HG03159 (cell line): ENCODE results near the gene SPOCK1.

ENCODE experiments used
- ATAC-seq: cut with Tn5 transposase; IDR thresholded peaks from one replicate; pipeline ENCODE4 v1.9.1; 2021; ENCODE audit warnings: mild to moderate bottlenecking, moderate library complexity; ENCODE audit not compliant: unreplicated experiment

Gene SPOCK1

GRCh38 chr5:137090721-137091120 lies 408.4 kb downstream of the SPOCK1 start:
- no peak for ATAC-seq

GRCh38 chr5:137090151-137090550 lies 409.0 kb downstream of the SPOCK1 start:
- ATAC-seq = no peak

GRCh38 chr5:137088175-137088574 lies 411.0 kb downstream of the SPOCK1 start:
- ATAC-seq = no peak

- ATAC-seq = no peak
These were observed 412.8 kb downstream of the SPOCK1 start for GRCh38 chr5:137086342-137086741.

- no peak for ATAC-seq
These were observed 413.9 kb downstream of the SPOCK1 start for GRCh38 chr5:137085206-137085605.

- ATAC-seq = no peak
These were observed 415.1 kb downstream of the SPOCK1 start for GRCh38 chr5:137084016-137084415.

GRCh38 chr5:137082951-137083350 lies 416.2 kb downstream of the SPOCK1 start:
- ATAC-seq = no peak

GRCh38 chr5:137078171-137078665 lies 420.9 kb downstream of the SPOCK1 start:
- no peak for ATAC-seq

- peak; percentile 87 for ATAC-seq
These were observed 423.8 kb downstream of the SPOCK1 start for GRCh38 chr5:137075163-137075970.

- no peak for ATAC-seq
These were observed 425.9 kb downstream of the SPOCK1 start for GRCh38 chr5:137073189-137073588.

GRCh38 chr5:137072361-137073115 lies 426.6 kb downstream of the SPOCK1 start:
- peak; percentile 46 for ATAC-seq

GRCh38 chr5:137071931-137072330 lies 427.2 kb downstream of the SPOCK1 start:
- no peak for ATAC-seq

- ATAC-seq = no peak
These were observed 427.6 kb downstream of the SPOCK1 start for GRCh38 chr5:137071526-137071925.

- ATAC-seq = no peak
These were observed 428.6 kb downstream of the SPOCK1 start for GRCh38 chr5:137070521-137070920.

- no peak for ATAC-seq
These were observed 429.8 kb downstream of the SPOCK1 start for GRCh38 chr5:137069358-137069757.

GRCh38 chr5:137061382-137061781 lies 437.7 kb downstream of the SPOCK1 start:
- ATAC-seq = no peak

GRCh38 chr5:137058089-137058488 lies 441.0 kb downstream of the SPOCK1 start:
- ATAC-seq = no peak

GRCh38 chr5:137056676-137057075 lies 442.4 kb downstream of the SPOCK1 start:
- ATAC-seq = no peak

- ATAC-seq = no peak
These were observed 443.8 kb downstream of the SPOCK1 start for GRCh38 chr5:137055271-137055872.

- no peak for ATAC-seq
These were observed 444.3 kb downstream of the SPOCK1 start for GRCh38 chr5:137054792-137055191.

GRCh38 chr5:137054335-137054734 lies 444.8 kb downstream of the SPOCK1 start:
- ATAC-seq = no peak

GRCh38 chr5:137051161-137051560 lies 448.0 kb downstream of the SPOCK1 start:
- no peak for ATAC-seq
